GM12878 (cell line): ENCODE measurements around the gene DYNLT4. TPM values are rescaled to one million over a fixed set of nuclear protein-coding genes. Genes with fewer than 3 reads are reported as not detected.

ENCODE experiments used
- ATAC-seq: fragments of 200-7000 bp; cut with Tn5 transposase; 3 replicates; pipeline ENCODE4 v1.9.1; 2020; ENCODE audit warnings: mild to moderate bottlenecking, moderate library complexity
- BruUV-seq: library from RNA; stranded (reverse); fragments of 400-500 nt; replicated peaks from 2 replicates; lab custom pipeline; 2021; lab: Mats Ljungman, UMichigan
- CTCF ChIA-PET: fragments of 300-600 bp; sonication (Branson Sonifier 250); formaldehyde crosslinking; extraction: SDS; loops from one replicate; lab custom pipeline; 2021; ENCODE audit warnings: inconsistent platforms; lab: Yijun Ruan, JAX
- POLR2A ChIA-PET: fragments of 350-600 bp; formaldehyde crosslinking; extraction: SDS; loops from one replicate; lab custom pipeline; 2021; ENCODE audit warnings: inconsistent platforms; lab: Charles Lee
- RAD21 ChIA-PET: fragments of 300-600 bp; sonication (Branson Sonifier 250); formaldehyde crosslinking; loops from one replicate; lab custom pipeline; 2023; ENCODE audit warnings: antibody characterized with exemption; ENCODE audit not compliant: unreplicated experiment; lab: Charles Lee
- SMC1A ChIA-PET: fragments of 300-600 bp; sonication (Branson Sonifier 250); formaldehyde crosslinking; loops from one replicate; lab custom pipeline; 2023; ENCODE audit not compliant: unreplicated experiment, uncharacterized antibody; lab: Charles Lee
- DNase-seq: peaks from one replicate; pipeline ENCODE4 v3.0.0-alpha.2; 2011; ENCODE audit warnings: low read depth, low spot score
- FAIRE-seq: peaks from 3 replicates; lab custom pipeline; 2011; peaks lifted over from hg19 to GRCh38; lab: Jason Lieb, UNC
- H2AFZ ChIP-seq: 2 replicates; pipeline ENCODE4 v1.6.0; 2011; ENCODE audit warnings: low read depth, low read length, control low read depth; ENCODE audit not compliant: control insufficient read depth
- H3K27ac ChIP-seq: 2 replicates; pipeline ENCODE4 v1.5.1; 2011; ENCODE audit warnings: control low read depth; ENCODE audit not compliant: control insufficient read depth, insufficient read depth
- H3K27me3 ChIP-seq, 2 experiments: replicated peaks in 1 of 2; 2 replicates each; pipeline versions ENCODE4 v1.6.0 to v1.6.1; 2011; ENCODE audit warnings: low read length in 1 of 2; ENCODE audit not compliant: control insufficient read depth in 2 of 2, insufficient read depth in 2 of 2
- H3K36me3 ChIP-seq, 2 experiments: 2 replicates each; pipeline ENCODE4 v1.5.1; 2011; ENCODE audit warnings: low read length in 1 of 2; ENCODE audit not compliant: control insufficient read depth in 2 of 2, insufficient read depth in 2 of 2
- H3K4me1 ChIP-seq: 2 replicates; pipeline ENCODE4 v1.6.1; 2011; ENCODE audit warnings: mild to moderate bottlenecking, low read length, moderate library complexity, mixed read lengths; ENCODE audit not compliant: control insufficient read depth, insufficient read depth
- H3K4me2 ChIP-seq: 2 replicates; pipeline ENCODE4 v1.6.0; 2011; ENCODE audit warnings: control low read depth; ENCODE audit not compliant: control insufficient read depth, insufficient read depth
- H3K4me3 ChIP-seq: fragments of 200-600 bp; sonication (generic); 2 replicates; pipeline ENCODE4 v1.5.1; 2016
- H3K79me2 ChIP-seq: 2 replicates; pipeline ENCODE4 v1.6.0; 2011; ENCODE audit warnings: low read length; ENCODE audit not compliant: control insufficient read depth, insufficient read depth
- H3K9ac ChIP-seq: 2 replicates; pipeline ENCODE4 v1.8.0; 2011; ENCODE audit warnings: low read length, control low read depth, mixed read lengths; ENCODE audit not compliant: control insufficient read depth, insufficient read depth
- H3K9me3 ChIP-seq: replicated peaks from 3 replicates; pipeline ENCODE4 v1.5.1; 2011; ENCODE audit warnings: mild to moderate bottlenecking, low read length; ENCODE audit not compliant: control insufficient read depth, insufficient read depth
- H4K20me1 ChIP-seq: 2 replicates; pipeline ENCODE4 v1.6.0; 2011; ENCODE audit not compliant: control insufficient read depth, insufficient read depth
- BACH1 ChIP-seq: fragments of 450-650 bp; IDR thresholded peaks from 2 replicates; pipeline ENCODE4 v1.6.1; 2017; ENCODE audit warnings: mild to moderate bottlenecking, borderline replicate concordance
- CBFB ChIP-seq: IDR thresholded peaks from 2 replicates; pipeline ENCODE4 v1.6.1; 2016; ENCODE audit warnings: antibody characterized with exemption, low read depth
- IKZF1 ChIP-seq: fragments of 450-650 bp; conservative IDR thresholded peaks from 2 replicates; pipeline ENCODE4 v1.6.1; 2017; ENCODE audit warnings: antibody characterized with exemption, mild to moderate bottlenecking
- LARP7 ChIP-seq: fragments of 450-650 bp; IDR thresholded peaks from 2 replicates; pipeline ENCODE4 v1.6.1; 2017; ENCODE audit warnings: mild to moderate bottlenecking
- PAX8 ChIP-seq: fragments of 450-650 bp; IDR thresholded peaks from 2 replicates; pipeline ENCODE4 v1.6.1; 2017; ENCODE audit warnings: mild to moderate bottlenecking, moderate library complexity
- POLR2AphosphoS5 ChIP-seq: IDR thresholded peaks from 2 replicates; pipeline ENCODE4 v1.6.1; 2011; ENCODE audit warnings: mild to moderate bottlenecking, low read length, inconsistent platforms
- RFX5 ChIP-seq: IDR thresholded peaks from 2 replicates; pipeline ENCODE4 v1.6.1; 2011; ENCODE audit warnings: low read depth, low read length, improper control_type of control experiment
- SIX5 ChIP-seq: IDR thresholded peaks from 2 replicates; pipeline ENCODE4 v1.6.1; 2011; ENCODE audit warnings: mild to moderate bottlenecking, low read depth, low read length, moderate library complexity; ENCODE audit not compliant: severe bottlenecking
- SREBF2 ChIP-seq: IDR thresholded peaks from 2 replicates; pipeline ENCODE4 v1.6.1; 2012; ENCODE audit warnings: mild to moderate bottlenecking, low read length
- TCF3 ChIP-seq: IDR thresholded peaks from 2 replicates; pipeline ENCODE4 v1.6.1; 2012; ENCODE audit warnings: low read depth, mild to moderate bottlenecking, low read length, borderline replicate concordance; ENCODE audit not compliant: insufficient read depth
- ZNF622 ChIP-seq: fragments of 450-650 bp; IDR thresholded peaks from 2 replicates; pipeline ENCODE4 v1.6.1; 2017; ENCODE audit warnings: mild to moderate bottlenecking, inconsistent platforms
- WGBS: methylation state at CpG from one replicate; pipeline ENCODE4 v1.1.6; 2016; ENCODE audit warnings: low lambda C conversion rate; ENCODE audit not compliant: insufficient replicate concordance, insufficient coverage; ENCODE audit errors: missing lambda C conversion rate; 5-methylcytosine and 5-hydroxymethylcytosine counted together
- in situ Hi-C: fragments of 300-500 bp; cut with MboI; formaldehyde crosslinking; loops from 9 replicates; pipeline ENCODE4 v1.14.3; 2018; ENCODE audit warnings: mixed read lengths
- intact Hi-C: fragments of 100-400 bp; cut with micrococcal nuclease; formaldehyde crosslinking; loops from one replicate; pipeline ENCODE4 v1.14.2; 2022; ENCODE audit not compliant: unreplicated experiment
- polyA plus RNA-seq, 11 experiments: library from polyadenylated mRNA; depleted of rRNA in 4 of 11; unstranded in 6 of 11; stranded (reverse) in 5 of 11; fragments of >200 nt; fragmentation: Nextera tagmentation in 4 of 11; fragmentation: Illumina TruSeq in 1 of 11; extraction: Ambion mirVana in 4 of 11; extraction: Trizol in 1 of 11; gene quantifications; 1 replicate in 1 of 11; 2 replicates in 10 of 11; pipeline versions ENCODE4 v1.2.1 to v1.2.3, GENCODE V29; 2011 to 2016; ENCODE audit warnings: inconsistent platforms in 2 of 11, missing spikeins in 2 of 11, low read depth in 1 of 11
- total RNA-seq, 4 experiments: library from RNA; depleted of rRNA in 3 of 4; stranded (reverse); fragments of >200 nt in 3 of 4; fragmentation: Illumina TruSeq in 1 of 4; extraction: Trizol in 1 of 4; gene quantifications; 2 replicates each; pipeline versions ENCODE4 v1.2.1 to v1.2.3, GENCODE V29; 2013 to 2021
- TF ChIP-seq, protein P1 (sequence below): fragments of 450-650 bp; IDR thresholded peaks from 2 replicates; pipeline ENCODE4 v1.6.1; 2017; ENCODE audit warnings: antibody characterized with exemption, mild to moderate bottlenecking, moderate library complexity
- TF ChIP-seq, protein P2 (sequence below): IDR thresholded peaks from 2 replicates; pipeline ENCODE4 v1.6.1; 2011; ENCODE audit warnings: borderline replicate concordance, low read depth, mild to moderate bottlenecking, moderate library complexity, mixed read lengths, low read length; ENCODE audit not compliant: insufficient read depth; ENCODE audit errors: extremely low read length
- TF ChIP-seq, protein P3 (sequence below): fragments of 450-650 bp; IDR thresholded peaks from 2 replicates; pipeline ENCODE4 v1.6.1; 2017; ENCODE audit warnings: low read depth, mild to moderate bottlenecking, moderate library complexity
- TF ChIP-seq, protein P4 (sequence below): fragments of 450-650 bp; IDR thresholded peaks from 2 replicates; pipeline ENCODE4 v1.6.1; 2017; ENCODE audit warnings: mild to moderate bottlenecking
- TF ChIP-seq, protein P5 (sequence below): fragments of 450-650 bp; IDR thresholded peaks from 2 replicates; pipeline ENCODE4 v1.6.1; 2014; ENCODE audit warnings: mild to moderate bottlenecking

Gene DYNLT4
- total and polyA plus RNA-seq, 10 of the 15 experiments (the other 5 are each of a cell fraction or from before 2014, with no cell fraction given), result 0.23 to 0.28 TPM; not detected in 8

DNA sequence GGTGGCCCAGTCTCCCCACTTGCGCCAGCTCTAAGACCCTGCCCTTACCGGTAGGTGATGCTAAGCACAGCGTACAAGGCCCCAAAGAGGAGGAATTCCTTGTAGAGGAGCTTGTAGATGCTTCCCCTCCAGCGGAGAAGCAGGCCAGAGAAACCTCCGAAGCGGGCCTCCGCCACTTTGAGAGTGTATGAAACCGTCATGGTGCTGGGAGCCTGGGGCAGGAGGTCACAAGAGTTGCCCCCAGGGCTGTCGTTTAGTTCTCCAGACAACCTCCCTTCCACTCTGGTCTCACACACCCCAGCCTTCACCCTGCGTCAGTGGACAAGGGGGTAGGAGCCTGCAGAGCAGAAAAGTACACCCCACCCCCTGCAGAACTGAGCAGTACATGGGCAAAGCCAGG is 19.6 kb downstream of the DYNLT4 start:
- DNase-seq, result no peak
- ATAC-seq, result no peak
- Histone ChIP-seq H3K9ac (no peak overlapping the region), H3K4me2 (no peak overlapping the region), H3K27ac (no peak overlapping the region), H3K79me2 (no peaks in the 10 kb centered on the region; the same call in 1 of the 2 replicates), H3K4me1 (peaks cover 30% of the 10 kb centered on the region), H3K9me3 (no peaks in the 10 kb centered on the region), H2AFZ (no peak overlapping the region), H3K27me3 (no peaks in the 10 kb centered on the region), H3K36me3 (no peaks in the 10 kb centered on the region), H3K4me3 (no peak overlapping the region), H4K20me1 (no peaks in the 10 kb centered on the region)
- SMC1A ChIA-PET, result interaction anchor here (2.3 to 2.5 kb wide), 2 partner anchors 12 to 225 kb away, joined by 6 to 12 read pairs; partner anchors contain the start of genes HECTD3, RPS8 and UROD
- WGBS, result 77% methylated on average over 10 of the region's 10 CpGs
- FAIRE-seq, result no peak
- POLR2A ChIA-PET, result interaction anchor here (0.5 to 2.4 kb wide), 5 partner anchors 12 to 713 kb away, joined by 3 to 9 read pairs (median 4); partner anchors contain the start of gene RPS8
- intact Hi-C loops, result no loop called here
- CTCF ChIA-PET, result interaction anchor here (1.1 to 2.4 kb wide), 11 partner anchors 10 to 705 kb away, joined by 3 to 10 read pairs (median 3); partner anchors contain the start of genes HECTD3, PLK3 and UROD
- RAD21 ChIA-PET, result interaction anchor here (1.3 kb wide), 1 partner anchor 13 kb away, joined by 4 read pairs; the partner anchor contains the start of gene PLK3
- in situ Hi-C loops, result no loop called here
- BruUV-seq, result no TSS peak
- TF ChIP-seq RFX5 (no peak), SREBF2 (no peak), CBFB (no peak), ZNF622 (no peak), TCF3 (no peak), POLR2AphosphoS5 (no peak), BACH1 (no peak), SIX5 (no peak), LARP7 (no peak), PAX8 (no peak), IKZF1 (no peak)
- TF ChIP-seq, protein P1, sequence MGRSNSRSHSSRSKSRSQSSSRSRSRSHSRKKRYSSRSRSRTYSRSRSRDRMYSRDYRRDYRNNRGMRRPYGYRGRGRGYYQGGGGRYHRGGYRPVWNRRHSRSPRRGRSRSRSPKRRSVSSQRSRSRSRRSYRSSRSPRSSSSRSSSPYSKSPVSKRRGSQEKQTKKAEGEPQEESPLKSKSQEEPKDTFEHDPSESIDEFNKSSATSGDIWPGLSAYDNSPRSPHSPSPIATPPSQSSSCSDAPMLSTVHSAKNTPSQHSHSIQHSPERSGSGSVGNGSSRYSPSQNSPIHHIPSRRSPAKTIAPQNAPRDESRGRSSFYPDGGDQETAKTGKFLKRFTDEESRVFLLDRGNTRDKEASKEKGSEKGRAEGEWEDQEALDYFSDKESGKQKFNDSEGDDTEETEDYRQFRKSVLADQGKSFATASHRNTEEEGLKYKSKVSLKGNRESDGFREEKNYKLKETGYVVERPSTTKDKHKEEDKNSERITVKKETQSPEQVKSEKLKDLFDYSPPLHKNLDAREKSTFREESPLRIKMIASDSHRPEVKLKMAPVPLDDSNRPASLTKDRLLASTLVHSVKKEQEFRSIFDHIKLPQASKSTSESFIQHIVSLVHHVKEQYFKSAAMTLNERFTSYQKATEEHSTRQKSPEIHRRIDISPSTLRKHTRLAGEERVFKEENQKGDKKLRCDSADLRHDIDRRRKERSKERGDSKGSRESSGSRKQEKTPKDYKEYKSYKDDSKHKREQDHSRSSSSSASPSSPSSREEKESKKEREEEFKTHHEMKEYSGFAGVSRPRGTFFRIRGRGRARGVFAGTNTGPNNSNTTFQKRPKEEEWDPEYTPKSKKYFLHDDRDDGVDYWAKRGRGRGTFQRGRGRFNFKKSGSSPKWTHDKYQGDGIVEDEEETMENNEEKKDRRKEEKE, result no peak
- TF ChIP-seq, protein P2, sequence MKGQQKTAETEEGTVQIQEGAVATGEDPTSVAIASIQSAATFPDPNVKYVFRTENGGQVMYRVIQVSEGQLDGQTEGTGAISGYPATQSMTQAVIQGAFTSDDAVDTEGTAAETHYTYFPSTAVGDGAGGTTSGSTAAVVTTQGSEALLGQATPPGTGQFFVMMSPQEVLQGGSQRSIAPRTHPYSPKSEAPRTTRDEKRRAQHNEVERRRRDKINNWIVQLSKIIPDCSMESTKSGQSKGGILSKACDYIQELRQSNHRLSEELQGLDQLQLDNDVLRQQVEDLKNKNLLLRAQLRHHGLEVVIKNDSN, result no peak
- TF ChIP-seq, protein P3, sequence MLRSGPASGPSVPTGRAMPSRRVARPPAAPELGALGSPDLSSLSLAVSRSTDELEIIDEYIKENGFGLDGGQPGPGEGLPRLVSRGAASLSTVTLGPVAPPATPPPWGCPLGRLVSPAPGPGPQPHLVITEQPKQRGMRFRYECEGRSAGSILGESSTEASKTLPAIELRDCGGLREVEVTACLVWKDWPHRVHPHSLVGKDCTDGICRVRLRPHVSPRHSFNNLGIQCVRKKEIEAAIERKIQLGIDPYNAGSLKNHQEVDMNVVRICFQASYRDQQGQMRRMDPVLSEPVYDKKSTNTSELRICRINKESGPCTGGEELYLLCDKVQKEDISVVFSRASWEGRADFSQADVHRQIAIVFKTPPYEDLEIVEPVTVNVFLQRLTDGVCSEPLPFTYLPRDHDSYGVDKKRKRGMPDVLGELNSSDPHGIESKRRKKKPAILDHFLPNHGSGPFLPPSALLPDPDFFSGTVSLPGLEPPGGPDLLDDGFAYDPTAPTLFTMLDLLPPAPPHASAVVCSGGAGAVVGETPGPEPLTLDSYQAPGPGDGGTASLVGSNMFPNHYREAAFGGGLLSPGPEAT, result no peak
- TF ChIP-seq, protein P4, sequence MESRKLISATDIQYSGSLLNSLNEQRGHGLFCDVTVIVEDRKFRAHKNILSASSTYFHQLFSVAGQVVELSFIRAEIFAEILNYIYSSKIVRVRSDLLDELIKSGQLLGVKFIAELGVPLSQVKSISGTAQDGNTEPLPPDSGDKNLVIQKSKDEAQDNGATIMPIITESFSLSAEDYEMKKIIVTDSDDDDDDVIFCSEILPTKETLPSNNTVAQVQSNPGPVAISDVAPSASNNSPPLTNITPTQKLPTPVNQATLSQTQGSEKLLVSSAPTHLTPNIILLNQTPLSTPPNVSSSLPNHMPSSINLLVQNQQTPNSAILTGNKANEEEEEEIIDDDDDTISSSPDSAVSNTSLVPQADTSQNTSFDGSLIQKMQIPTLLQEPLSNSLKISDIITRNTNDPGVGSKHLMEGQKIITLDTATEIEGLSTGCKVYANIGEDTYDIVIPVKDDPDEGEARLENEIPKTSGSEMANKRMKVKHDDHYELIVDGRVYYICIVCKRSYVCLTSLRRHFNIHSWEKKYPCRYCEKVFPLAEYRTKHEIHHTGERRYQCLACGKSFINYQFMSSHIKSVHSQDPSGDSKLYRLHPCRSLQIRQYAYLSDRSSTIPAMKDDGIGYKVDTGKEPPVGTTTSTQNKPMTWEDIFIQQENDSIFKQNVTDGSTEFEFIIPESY, result no peak
- TF ChIP-seq, protein P5, sequence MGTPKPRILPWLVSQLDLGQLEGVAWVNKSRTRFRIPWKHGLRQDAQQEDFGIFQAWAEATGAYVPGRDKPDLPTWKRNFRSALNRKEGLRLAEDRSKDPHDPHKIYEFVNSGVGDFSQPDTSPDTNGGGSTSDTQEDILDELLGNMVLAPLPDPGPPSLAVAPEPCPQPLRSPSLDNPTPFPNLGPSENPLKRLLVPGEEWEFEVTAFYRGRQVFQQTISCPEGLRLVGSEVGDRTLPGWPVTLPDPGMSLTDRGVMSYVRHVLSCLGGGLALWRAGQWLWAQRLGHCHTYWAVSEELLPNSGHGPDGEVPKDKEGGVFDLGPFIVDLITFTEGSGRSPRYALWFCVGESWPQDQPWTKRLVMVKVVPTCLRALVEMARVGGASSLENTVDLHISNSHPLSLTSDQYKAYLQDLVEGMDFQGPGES, result no peak
